K562 (cell line): Measurements from ENCODE around the gene GOLGA5. TPM values are rescaled to one million over a fixed set of nuclear protein-coding genes. Genes with fewer than 3 reads are reported as not detected.

Experiments
- ESRRA ChIP-seq: fragments of 450-650 bp; IDR thresholded peaks from 2 replicates; pipeline ENCODE4 v1.6.1; 2014; ENCODE audit warnings: low read depth, mild to moderate bottlenecking, moderate library complexity, borderline replicate concordance
- KAT7 ChIP-seq: sonication (generic); formaldehyde crosslinking; IDR thresholded peaks from 2 replicates; pipeline ENCODE4 v1.8.0; 2022; ENCODE audit warnings: missing genetic modification reagents, mild to moderate bottlenecking, borderline replicate concordance
- POLR3G ChIP-seq: IDR thresholded peaks from 2 replicates; pipeline ENCODE4 v1.6.1; 2011; ENCODE audit not compliant: insufficient read length, insufficient replicate concordance; ENCODE audit errors: extremely low read depth
- RBBP5 ChIP-seq: fragments of 200-600 bp; sonication (generic); IDR thresholded peaks from 2 replicates; pipeline ENCODE4 v1.6.1; 2012; ENCODE audit warnings: borderline replicate concordance, mild to moderate bottlenecking, low read length, control low read depth, inconsistent platforms; ENCODE audit not compliant: insufficient read depth, poor library complexity, severe bottlenecking
- RBFOX2 ChIP-seq: fragments of 200-400 bp; formaldehyde crosslinking; IDR thresholded peaks from 2 replicates; pipeline ENCODE4 v1.6.1; 2017; ENCODE audit warnings: low read depth, mild to moderate bottlenecking, low read length, moderate library complexity
- RNF2 ChIP-seq: sonication (generic); IDR thresholded peaks from 2 replicates; pipeline ENCODE4 v1.6.1; 2016
- RREB1 ChIP-seq: fragments of 250-450 bp; sonication (Bioruptor Pico); IDR thresholded peaks from 2 replicates; pipeline ENCODE4 v1.4.0; 2020
- TSHZ1 ChIP-seq: fragments of 250-450 bp; sonication (Bioruptor Pico); IDR thresholded peaks from 2 replicates; pipeline ENCODE4 v1.4.0; 2020; ENCODE audit warnings: mild to moderate bottlenecking, moderate library complexity
- ZKSCAN8 ChIP-seq: fragments of 200-800 bp; sonication (Bioruptor generic); IDR thresholded peaks from 2 replicates; pipeline ENCODE4 v1.6.1; 2016; ENCODE audit warnings: missing genetic modification characterization, missing compliant biosample characterization
- ZNF395 ChIP-seq: fragments of 200-800 bp; sonication (Bioruptor generic); IDR thresholded peaks from 2 replicates; pipeline ENCODE4 v1.6.1; 2017; ENCODE audit warnings: missing genetic modification characterization, missing compliant biosample characterization
- ZNF512 ChIP-seq: IDR thresholded peaks from 2 replicates; pipeline ENCODE4 v1.6.1; 2016; ENCODE audit warnings: missing genetic modification characterization, missing compliant biosample characterization
- polyA plus RNA-seq, 8 experiments: library from polyadenylated mRNA; depleted of rRNA in 4 of 8; stranded (reverse) in 5 of 8; unstranded in 3 of 8; fragments of >200 nt; fragmentation: Nextera tagmentation in 2 of 8; fragmentation: Illumina TruSeq in 1 of 8; extraction: Ambion mirVana in 2 of 8; extraction: Trizol in 1 of 8; gene quantifications; 2 replicates each; pipeline versions ENCODE4 v1.2.1 to v1.2.3, GENCODE V29; 2011 to 2014; ENCODE audit warnings: inconsistent platforms in 1 of 8, missing spikeins in 1 of 8
- total RNA-seq, 7 experiments: library from RNA; depleted of rRNA in 6 of 7; stranded (reverse); fragments of >200 nt in 6 of 7; fragmentation: Illumina TruSeq in 2 of 7; extraction: Trizol in 2 of 7; gene quantifications; 2 replicates each; pipeline versions ENCODE4 v1.2.1 to v1.2.3, GENCODE V29; 2011 to 2021; ENCODE audit warnings: low replicate concordance in 1 of 7

Gene GOLGA5
- total and polyA plus RNA-seq, 9 of the 15 experiments (the other 6 are each of a cell fraction or from before 2014, with no cell fraction given), result 5.7 to 19.6 (median 12.7) TPM

GRCh38 chr14:92846162-92846897 lies 52.2 kb downstream of the GOLGA5 start (continued):
- no peak for TF ChIP-seq RREB1
- no peak for TF ChIP-seq RBFOX2
- TF ChIP-seq ZKSCAN8 (CRISPR knock-in tag), result no peak
- no peak for TF ChIP-seq ZNF395 (CRISPR knock-in tag)
- TF ChIP-seq ZNF512 (tag), result no peak
- TF ChIP-seq RNF2, result no peak
- TF ChIP-seq RBBP5, result no peak
- no peak for TF ChIP-seq TSHZ1 (CRISPR knock-in tag)
- no peak for TF ChIP-seq KAT7 (CRISPR knock-in tag)
- TF ChIP-seq ESRRA, result no peak
- no peak for TF ChIP-seq POLR3G
